GM12874 (cell line): ENCODE results near the gene PLXNA4.

Experiments used
- CTCF ChIP-seq: IDR thresholded peaks from 2 replicates; pipeline ENCODE4 v1.5.1; 2011; ENCODE audit warnings: low read depth, mild to moderate bottlenecking, control low read depth, low read length, moderate library complexity; ENCODE audit not compliant: insufficient read depth

The PLXNA4 gene

GRCh38 chr7:132544025-132544424, 32.2 kb downstream of the PLXNA4 start:
- no peak for TF ChIP-seq CTCF

GRCh38 chr7:132542895-132543294, 33.4 kb downstream of the PLXNA4 start:
- TF ChIP-seq CTCF = no peak

- no peak for TF ChIP-seq CTCF
These were observed 34.6 kb downstream of the PLXNA4 start for GRCh38 chr7:132541656-132542055.

DNA sequence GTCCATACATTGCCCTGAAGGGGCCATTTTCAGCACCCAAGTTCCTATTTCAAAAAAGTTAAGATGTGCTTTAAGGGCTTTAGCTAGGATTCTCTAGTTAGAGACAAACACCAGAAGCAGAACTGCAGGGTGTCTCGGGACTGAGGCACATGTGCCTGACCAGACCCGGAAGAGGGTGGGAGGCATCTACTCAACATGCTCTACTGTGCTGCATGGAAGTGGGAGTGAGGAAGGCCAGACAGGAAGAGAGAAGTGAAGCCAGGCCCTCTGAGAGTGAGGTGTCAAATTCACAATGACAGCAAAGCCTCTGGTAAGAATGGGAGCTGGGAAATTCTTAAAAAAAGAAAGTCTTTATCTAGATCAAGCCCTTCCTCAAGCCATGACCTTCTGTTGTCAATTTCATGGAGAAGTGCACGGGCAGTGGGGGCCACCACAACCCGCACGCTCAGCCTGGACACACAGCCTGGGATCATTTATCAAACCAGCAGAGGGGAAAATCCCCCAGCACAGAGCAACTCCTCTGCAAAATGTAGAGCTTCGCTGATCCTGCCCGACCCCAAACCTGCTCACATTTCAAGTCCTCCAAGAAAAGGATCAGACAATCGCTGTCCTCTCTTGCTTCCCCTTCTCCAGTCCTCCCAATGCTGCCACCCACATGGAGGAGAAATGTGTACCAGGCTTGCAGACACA, 38.7 kb downstream of the PLXNA4 start:
- no peak for TF ChIP-seq CTCF

GRCh38 chr7:132536654-132537395, 39.4 kb downstream of the PLXNA4 start:
- TF ChIP-seq CTCF = no peak

GRCh38 chr7:132533916-132534315, 42.4 kb downstream of the PLXNA4 start:
- no peak for TF ChIP-seq CTCF

DNA sequence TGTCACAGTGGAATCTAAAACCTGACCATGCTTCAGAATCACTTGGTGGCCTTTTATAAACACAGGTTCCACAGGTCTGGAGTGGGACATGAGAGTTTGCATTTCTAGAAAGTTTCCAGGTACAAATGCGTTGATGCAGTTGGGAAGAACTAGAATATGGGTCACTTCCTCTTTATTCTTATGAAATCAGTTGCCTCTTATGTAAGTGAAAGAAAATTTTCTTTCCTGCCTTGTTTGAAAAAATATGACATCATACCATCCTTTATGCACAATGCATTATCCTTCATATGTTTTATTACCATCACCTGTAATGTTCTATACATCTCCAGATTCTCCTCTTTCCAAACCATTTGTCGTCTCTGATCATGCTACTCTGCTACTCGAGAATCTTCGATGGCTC, 44.0 kb downstream of the PLXNA4 start:
- TF ChIP-seq CTCF = no peak
